ENCODE results near the gene KAT2B.
"Not testable (repeated sequence)": the region's sequence is repeated elsewhere in the genome, so short reads cannot be mapped to it uniquely, and the experiment has no call there.

KAT2B gene

DNA sequence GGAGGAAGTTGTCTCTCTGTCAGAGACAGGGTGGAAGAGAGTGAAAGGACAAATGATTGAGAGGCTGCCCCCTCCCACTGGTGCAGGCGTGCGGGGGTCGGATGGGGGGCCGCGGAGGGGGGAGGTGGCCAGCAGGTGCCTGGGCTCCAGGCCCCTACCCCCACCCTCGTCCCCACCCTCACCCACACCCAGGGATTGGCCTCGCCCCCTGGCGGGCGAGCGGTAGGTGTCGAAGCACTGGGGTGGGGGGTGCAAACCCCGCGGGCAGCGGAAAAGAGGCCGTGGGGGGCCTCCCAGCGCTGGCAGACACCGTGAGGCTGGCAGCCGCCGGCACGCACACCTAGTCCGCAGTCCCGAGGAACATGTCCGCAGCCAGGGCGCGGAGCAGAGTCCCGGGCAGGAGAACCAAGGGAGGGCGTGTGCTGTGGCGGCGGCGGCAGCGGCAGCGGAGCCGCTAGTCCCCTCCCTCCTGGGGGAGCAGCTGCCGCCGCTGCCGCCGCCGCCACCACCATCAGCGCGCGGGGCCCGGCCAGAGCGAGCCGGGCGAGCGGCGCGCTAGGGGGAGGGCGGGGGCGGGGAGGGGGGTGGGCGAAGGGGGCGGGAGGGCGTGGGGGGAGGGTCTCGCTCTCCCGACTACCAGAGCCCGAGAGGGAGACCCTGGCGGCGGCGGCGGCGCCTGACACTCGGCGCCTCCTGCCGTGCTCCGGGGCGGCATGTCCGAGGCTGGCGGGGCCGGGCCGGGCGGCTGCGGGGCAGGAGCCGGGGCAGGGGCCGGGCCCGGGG is at the start of gene KAT2B:
KAT2B (plus strand) TSS at position 682 of the 783 bp plus-strand sequence; CDS start at position 714, 32 bp downstream.
- peak; percentile 79 for DNase-seq (ENCODE audit: low read depth)

DNA sequence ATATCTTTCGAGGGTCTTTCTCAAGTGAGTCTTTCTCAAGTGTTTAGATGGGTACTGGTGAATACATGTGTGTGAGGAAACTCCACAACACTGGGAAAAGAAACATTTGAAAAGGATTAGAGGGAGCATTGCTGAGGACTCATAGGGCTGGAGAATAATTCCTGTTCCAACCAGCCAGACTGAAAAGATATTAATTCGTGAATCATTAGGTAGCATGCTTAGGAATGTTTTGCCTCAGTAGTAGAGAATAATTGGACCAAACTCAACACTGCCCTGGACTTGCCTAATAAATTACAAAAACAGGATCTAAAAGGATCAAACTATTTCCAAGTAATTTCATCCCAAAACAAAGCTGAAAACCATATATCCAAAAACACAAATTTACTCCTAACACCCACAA is 45.5 kb upstream of the KAT2B start:
- DNase-seq (ENCODE audit: low read depth) = no peak

DNA sequence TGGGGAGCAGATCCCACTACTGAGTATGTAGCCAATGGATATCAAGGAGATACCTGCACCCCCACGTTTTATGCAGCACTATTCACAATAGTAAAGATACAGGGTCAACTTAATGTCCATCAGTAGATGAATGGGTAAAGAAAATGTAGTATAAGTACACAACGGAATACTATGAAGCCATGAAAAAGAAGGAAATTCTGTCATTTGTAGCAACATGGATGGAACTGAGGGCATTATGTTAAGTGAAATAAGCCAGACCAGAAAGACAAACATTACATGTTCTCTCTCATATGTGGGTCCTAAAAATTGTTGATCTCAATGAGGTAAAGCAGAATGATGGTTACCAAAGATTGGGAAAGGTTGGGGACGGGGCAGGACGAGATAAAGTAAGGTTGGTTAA is 42.7 kb upstream of the KAT2B start:
- DNase-seq (ENCODE audit: low read depth) = no peak

DNA sequence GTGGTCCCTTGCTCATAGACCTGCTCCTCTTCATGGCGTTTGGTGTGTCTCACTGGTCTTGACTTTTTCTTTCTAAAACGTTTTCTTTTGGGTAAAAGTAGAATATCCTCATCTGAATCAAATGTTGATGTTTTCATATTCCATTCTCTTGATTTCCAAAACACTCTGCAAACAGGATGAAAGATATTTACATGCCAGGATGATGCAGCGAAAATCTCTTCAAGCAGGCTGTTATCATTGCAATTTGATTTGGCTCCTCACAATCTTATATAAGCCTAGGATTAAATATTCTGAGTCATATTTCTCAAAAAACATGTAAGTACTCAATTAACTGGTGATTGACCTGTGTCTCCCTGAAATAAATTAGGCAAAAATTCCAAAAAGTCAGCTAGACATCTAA is 38.3 kb upstream of the KAT2B start:
- no peak for DNase-seq (ENCODE audit: low read depth)

DNA sequence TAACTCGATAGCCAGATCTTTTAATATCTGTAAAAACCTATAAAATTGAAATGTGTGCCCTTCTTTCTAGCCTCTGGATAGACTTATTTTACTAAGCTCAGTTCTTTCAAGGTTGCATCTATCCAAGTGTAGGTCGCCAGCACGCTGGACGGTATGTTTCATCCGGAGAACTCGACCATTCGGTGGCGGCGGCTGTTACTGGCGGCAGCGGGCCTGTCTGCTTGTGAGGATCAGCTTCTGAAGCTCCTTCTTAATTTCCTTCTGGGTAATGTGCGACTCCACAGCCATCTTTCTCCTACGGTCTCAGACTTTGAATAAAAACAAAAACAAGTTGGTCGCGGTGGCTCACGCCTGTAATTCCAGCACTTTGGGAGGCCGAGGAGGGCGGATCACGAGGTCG is 32.3 kb upstream of the KAT2B start:
- no peak for DNase-seq (ENCODE audit: low read depth)

DNA sequence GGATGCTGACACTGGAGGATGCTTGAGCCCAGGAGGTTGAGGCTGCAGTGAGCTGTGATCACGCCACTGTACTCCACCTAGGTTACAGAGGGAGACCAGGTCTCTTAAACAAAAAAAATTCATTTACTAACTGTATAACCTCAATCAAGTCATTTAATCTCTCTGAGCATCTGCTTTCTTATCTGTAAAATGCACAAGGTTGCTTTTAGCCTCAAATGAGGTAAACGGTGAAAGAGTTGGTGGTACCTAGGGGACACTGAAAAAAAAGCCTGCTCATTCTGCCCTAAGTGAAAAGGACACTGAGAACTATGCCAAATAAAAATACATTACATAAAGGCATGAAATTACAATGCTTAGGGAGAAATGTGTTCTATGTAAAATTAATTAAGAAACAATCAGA is 31.6 kb upstream of the KAT2B start:
- DNase-seq (ENCODE audit: low read depth) = no peak

DNA sequence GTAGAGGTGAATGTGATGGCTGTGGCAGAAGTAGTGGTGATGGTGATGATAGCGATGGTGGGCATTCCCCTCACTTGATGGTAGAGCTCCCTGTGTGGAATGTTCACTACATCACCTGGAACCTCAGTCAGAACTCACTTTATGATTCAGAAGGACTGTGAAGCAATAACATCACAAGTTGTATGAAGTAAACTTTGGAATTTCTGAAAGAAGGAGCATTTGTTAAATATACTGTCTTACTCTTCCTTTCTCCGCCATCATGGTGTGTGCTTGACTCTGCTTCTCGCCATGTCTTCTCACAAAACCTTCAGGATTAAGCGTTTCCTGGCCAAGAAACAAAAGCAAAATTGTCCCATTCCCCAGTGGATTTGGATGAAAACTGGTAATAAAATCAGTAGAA is 28.1 kb upstream of the KAT2B start, which contains the start of gene PP2D1:
PP2D1 (minus strand) TSS at position 101 of the 400 bp plus-strand sequence. CDS start 192 bp downstream, outside the sequence.
- no peak for DNase-seq (ENCODE audit: low read depth)

DNA sequence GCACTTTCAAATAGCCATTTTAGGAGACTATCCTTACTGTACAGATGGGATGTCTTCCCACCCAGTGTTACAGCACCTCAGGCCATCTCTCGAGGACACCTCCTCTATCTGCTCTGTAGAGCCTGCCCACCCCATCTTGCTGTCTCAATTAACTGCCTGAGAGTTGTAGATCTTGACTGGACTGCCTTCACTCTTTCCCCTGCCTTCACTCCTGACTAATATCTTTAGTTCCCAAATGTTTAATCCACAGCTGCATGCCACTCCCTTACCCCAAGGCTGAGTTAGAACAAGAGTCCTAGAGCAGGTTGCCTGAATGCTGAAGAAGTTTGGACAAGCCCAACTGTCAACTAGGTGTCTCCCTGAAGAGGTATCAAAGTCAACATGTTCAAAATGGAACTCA is 26.9 kb upstream of the KAT2B start:
- no peak for DNase-seq (ENCODE audit: low read depth)

DNA sequence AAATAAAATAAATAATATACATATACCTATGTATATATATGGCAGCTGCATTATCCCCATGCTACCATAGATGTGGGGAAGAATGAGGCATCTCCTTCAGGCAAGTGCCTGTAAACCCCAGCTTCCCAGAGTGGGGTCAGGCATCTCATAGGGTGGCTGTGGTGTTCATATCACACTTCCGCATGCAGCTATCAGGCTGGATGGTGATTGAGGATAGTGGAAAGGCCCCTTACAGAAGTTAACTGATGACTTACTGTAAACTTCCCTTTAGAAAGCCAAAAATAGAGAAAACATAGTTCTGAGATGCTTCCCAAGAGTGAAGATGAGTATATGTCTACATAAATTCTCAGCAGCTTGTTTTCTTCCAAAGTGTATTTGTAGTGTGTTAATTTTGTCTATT is 24.7 kb upstream of the KAT2B start:
- DNase-seq (ENCODE audit: low read depth) = no peak

DNA sequence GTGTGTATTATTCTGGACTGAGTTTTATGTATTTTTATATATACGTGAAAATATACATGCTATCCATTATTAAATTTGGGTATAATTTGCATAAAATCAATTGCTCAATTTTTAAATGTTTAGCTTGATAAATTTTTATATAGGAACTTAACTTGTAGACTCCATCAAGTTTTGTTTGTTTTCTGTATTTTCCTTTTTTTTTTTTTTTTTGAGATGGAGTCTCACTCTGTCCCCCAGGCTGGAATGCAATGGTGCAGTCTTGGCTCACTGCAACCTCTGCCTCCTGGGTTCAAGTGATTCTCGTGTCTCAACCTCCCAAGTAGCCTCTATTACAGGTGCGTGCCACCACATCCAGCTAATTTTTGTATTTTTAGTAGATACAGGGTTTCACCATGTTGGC is 24.2 kb upstream of the KAT2B start:
- DNase-seq (ENCODE audit: low read depth) = not testable (repeated sequence)

DNA sequence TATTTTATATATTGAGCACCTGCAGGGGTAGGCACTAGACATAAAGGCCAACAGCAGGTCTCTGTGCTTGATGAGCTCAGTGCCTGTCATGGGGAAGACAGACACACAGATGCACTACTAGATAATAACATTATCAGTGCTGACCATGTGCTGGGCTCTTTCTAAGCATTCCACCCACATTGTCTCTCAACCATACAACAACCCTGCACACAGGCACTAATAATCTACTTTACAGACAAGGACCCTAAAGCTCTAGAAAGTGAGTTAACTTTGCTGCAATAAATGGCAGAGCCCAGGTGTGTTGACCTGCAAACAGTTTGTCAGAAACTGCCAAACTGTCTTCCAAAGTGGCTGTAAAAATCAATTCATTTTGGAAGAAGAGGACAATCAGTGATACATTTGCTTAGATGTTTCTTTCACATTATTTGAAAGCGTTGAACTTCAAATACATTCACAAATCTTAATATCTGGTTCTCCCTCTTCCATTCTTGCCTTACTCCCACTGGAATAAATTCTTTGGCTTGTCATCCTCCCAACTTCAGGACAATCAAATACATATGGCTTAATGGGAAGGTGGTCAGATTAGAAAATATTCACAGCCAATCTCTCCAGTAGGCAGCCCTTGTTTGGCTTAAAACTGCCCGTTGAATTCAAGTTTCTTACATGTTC is 17.2 kb upstream of the KAT2B start:
- no peak for DNase-seq (ENCODE audit: low read depth)

DNA sequence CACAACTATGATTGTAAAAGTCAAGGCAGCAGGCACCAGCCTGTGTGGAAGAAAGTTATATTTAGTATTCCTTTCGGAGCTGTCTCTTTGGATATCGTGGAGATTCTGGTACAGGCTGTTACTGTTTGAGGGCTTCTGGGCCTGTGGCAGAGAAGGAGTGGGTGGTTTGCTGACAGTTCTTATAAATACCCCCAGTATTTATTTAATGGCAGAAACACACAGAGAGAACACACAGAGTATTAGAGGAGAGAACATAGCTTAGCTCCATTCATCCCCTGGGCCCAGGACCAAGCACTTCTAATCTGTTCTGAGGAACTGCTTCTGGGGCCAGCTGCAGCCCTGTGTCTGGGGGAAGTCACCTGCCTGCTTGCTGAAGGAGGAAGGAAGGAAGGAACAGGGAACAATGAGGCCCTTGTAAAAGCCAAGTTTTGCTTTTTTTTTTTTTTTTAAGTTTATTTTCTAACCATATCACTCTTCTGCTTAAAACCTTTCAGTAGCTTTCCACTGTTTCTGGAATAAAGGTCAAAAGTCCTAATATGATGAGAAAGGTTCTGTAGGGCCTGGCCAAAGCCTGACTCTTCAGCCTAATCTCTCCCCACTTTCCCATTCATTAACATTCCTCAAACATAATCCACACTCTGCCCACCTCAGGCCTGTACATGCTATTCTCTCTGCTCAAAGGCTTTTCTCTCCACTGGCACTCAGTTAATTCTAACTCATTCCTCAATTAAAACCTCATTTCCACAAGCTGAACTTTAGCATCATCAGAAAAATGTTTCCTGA is 16.4 kb upstream of the KAT2B start:
- DNase-seq (ENCODE audit: low read depth) = no peak

DNA sequence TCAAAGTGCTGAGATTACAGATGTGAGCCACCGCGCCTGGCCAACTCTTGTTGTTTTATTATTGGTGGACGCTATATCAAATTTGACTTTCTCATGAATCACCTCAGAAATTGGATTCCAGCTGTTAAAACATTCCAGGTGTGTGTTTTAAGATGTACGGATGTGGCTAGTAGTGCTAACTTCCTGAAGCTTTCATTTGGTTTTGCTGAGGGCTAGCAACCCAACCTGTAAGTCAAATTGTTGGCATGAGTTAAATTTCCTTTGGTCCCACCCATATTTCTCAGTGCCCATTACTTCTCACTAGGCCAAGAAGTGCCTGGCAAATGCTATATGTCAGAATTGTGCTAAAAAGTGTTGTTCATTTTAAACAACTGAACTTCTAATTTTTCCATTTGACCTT is 13.1 kb upstream of the KAT2B start:
- no peak for DNase-seq (ENCODE audit: low read depth)

DNA sequence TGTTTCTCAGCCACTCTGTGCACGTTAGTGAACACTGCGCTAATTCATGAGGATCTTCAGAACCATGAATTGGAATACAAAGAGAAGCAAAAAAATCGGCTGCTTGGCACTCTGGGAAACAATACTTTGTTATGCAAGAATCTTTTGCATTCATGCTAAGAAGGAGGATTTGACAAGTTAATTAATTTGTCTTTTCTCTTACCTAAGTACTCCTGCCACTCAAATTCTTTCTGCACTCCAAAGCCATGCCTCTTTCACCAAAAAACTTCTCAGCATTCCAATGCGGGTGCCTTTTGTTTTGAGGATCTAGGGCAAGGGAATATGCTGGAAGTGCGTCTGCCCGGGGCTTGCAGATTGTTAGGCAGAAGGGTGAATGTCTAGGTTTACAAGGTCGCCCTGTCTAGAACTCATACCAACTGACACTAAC is 11.3 kb upstream of the KAT2B start:
- DNase-seq (ENCODE audit: low read depth) = no peak

DNA sequence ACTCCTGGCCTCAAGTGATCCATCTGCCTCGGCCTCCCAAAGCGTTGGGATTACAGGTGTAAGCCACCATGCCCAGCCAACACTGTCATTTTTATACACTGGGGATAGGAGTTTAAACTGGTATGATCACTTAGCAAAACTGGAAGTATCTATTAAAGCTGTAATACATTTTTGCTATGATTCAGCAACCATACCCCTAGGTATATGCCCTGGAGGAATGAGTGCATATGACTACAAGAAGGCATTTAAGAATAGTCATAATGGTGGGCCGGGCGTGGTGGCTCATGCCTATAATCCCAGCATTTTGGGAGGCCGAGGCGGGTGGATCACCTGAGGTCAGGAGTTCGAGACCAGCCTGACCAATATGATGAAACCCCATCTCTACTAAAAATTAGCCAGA is 8.3 kb upstream of the KAT2B start:
- not testable (repeated sequence) for DNase-seq (ENCODE audit: low read depth)

DNA sequence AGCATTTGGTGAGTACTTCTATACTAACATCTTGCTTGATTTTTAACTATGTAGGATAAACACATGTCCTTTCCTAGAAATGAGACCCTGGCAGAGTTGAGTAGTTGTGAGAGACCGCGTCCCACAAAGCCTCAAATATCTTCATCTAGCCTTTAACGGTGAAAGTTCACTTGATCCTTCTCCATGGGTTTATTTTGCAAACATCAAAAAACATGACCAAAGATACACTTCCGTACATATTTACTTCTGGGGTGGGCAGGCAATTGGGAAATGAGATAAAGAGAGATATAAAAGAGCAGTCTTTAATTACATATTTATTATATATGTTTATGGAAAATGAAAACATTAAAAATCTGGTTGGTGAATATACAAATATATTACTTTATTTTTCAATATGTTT is 5.2 kb upstream of the KAT2B start:
- DNase-seq (ENCODE audit: low read depth) = no peak

DNA sequence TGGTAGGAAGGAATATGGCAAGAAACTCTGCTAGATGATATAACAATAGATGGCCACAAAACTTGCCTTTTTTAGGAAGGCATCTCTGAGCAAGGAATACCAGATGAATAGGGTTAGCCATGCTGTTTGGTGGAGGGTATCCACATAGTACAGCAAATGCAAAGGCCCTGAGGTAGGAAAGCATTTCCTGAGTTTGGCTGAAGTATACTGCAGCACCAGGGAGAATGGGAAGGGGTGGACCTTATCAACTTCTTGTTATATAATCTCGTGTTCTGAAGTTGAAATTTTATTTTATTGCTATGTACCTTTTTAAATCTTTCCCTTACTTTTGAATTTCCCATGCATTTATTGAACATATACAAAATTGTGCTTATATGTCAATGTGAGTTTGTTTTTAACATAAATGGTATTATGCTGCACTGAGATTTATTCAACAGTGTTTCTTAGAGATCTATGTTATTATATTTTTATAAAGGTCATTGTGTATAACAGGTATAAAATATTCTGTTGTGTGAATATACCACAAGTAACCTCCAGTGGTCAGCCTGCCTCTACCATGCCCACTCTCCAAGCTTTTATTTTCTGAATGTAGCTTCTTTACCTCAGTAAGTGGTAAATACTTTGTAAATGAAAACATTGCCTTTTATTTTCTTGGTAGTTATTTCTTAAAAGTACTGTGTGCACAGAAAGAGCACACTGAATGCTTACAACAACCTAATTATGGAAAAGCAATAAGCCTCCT is 2.8 kb upstream of the KAT2B start:
- DNase-seq (ENCODE audit: low read depth) = no peak

DNA sequence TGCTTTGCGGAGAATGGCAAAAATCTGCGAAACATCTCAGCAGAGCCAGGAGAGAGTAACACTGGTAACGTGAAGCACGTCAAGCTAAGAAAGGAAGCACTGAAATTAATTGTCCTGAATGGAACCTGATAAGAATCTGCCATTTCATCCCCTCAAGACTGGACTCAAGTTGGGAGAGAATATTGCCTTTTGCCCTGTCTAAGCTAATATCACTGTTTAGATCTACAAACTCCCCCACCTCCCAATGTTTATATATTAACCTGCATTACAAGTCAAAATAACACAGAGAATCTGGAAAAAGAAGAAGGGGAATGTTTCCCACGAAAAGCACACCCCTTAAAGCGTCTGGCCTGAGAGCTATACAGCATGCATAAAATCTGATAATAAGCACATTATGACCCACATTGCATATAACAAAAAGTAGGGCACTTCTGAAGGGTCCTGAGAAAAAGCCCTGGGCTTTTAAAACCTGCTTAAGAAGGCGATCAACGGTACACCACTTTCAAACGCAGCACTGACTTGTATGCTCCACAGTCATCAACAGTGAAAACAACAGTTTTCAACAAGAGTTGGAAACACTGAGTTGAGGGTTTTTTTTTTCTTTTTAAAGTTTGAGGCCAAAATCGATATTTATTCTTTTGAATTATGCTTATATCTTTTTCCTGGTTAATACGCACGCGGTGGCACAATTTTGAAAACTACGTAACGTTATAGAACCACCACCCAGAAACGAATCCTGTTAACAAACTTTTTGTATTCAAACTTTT is 1.4 kb upstream of the KAT2B start:
- DNase-seq (ENCODE audit: low read depth) = no peak

DNA sequence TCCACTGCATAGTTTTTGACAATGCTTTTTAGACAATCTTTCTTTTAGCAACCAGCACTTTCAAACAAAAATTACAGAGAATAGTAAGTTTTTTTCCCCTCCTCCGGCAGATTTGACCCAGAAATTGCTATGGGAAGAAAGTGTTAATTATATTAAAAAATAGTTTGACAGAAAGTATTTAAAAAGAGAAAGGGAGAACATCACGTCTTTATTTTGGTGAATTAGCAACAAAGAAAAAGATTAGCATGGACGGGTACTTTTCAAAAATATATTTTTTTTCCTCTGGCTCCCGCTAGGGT is 831 bp upstream of the KAT2B start:
- no peak for DNase-seq (ENCODE audit: low read depth)

DNA sequence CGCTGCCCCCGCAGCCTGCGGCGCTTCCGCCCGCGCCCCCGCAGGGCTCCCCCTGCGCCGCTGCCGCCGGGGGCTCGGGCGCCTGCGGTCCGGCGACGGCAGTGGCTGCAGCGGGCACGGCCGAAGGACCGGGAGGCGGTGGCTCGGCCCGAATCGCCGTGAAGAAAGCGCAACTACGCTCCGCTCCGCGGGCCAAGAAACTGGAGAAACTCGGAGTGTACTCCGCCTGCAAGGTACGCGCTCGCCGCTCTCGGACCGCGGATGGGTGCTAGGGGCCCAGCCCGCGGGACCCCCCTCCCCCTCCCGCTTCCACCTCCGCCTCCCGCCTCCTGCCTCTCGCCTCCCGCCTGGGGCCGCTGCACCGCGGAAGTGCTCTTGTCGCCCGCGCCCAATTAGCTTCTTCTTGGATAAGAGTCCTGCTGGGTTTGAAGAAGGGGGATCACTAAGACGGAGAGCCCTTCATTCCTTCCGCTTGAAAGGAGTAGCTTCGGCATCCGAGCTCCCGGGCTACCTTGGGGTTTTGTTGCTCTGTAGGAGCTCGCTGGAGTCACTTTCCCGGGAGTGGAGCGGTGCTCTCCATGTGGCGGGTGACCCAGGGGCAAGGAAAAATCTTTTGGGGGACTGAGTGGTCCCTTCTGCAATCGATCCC is 426 bp downstream of the KAT2B start:
- DNase-seq (ENCODE audit: low read depth) = peak; percentile 47

DNA sequence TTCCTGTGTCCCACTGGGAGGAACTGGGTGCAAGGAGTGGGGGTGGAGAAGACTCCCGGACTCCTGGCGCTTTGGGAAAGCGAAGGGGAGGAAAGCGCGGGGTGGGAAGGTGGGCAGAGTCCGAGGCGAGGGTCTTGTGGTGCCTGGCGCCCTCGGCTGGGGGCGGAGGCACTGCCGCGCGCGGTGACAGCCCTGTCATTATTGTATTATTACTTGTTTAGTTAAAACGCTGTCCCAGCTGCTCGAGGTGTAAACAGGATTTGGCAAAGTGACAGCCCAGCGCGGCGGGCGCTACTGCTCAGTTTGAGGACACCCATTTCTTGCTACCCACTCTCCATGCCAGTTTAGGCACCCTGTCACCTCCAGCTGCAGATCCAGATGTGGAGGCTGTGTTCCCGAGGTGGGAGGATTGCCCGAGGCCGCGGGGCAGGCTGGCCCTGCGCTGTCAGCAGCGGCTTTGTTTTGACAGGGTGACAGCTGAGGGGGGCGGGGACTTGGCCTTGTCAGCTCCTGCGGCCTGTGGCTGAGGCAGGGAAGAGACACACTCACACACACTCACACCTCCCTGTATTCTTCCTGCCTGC is 1.0 kb downstream of the KAT2B start:
- peak; percentile 57 for DNase-seq (ENCODE audit: low read depth)

All from activated T-cell treated with anti-CD3 and anti-CD28 coated beads for 1 hour (primary cell).